ENCODE measurements around the gene MAPK1.

GRCh38 chr22:21807544-21808529, 59.6 kb downstream of the MAPK1 start:
- TF ChIP-seq CTCF (IDR thresholded peaks at IDR 0.05; ENCODE audit: low read length): no peak
- TF ChIP-seq EZH2 (optimal IDR thresholded peaks at IDR 0.05; ENCODE audit: low read depth, low read length): no peak

All from MM.1S (cell line).